Nephron (organoid): ENCODE measurements around the gene CEPT1.

Experiments used
- H3K27ac Mint-ChIP-seq, 3 experiments: 2 replicates each; pipeline ENCODE4 v1.8.0; 2020; ENCODE audit warnings: mixed read lengths in 3 of 3, mild to moderate bottlenecking in 2 of 3, moderate library complexity in 1 of 3
- H3K27me3 Mint-ChIP-seq: 2 replicates; pipeline ENCODE4 v1.8.0; 2021; ENCODE audit warnings: low read depth, mild to moderate bottlenecking, moderate library complexity, mixed read lengths
- H3K36me3 Mint-ChIP-seq: 2 replicates; pipeline ENCODE4 v1.8.0; 2020; ENCODE audit warnings: low read depth, mixed read lengths
- H3K4me1 Mint-ChIP-seq: 2 replicates; pipeline ENCODE4 v1.8.0; 2020; ENCODE audit warnings: mixed read lengths
- H3K4me3 Mint-ChIP-seq, 3 experiments: 2 replicates each; pipeline ENCODE4 v1.8.0; 2020; ENCODE audit warnings: mild to moderate bottlenecking in 3 of 3, mixed read lengths in 3 of 3, moderate library complexity in 2 of 3
- H3K9me3 Mint-ChIP-seq: 2 replicates; pipeline ENCODE4 v1.8.0; 2020; ENCODE audit warnings: mixed read lengths
- CTCF ChIP-seq, 3 experiments: fragments of 200-600 bp; sonication (generic); IDR thresholded peaks; one replicate each; pipeline ENCODE4 v1.5.0; 2021; ENCODE audit warnings: antibody characterized with exemption in 3 of 3; ENCODE audit not compliant: unreplicated experiment in 3 of 3

The CEPT1 gene

GRCh38 chr1:111204201-111204982 is 64.4 kb downstream of the CEPT1 start:
- no peak for TF ChIP-seq CTCF (IDR thresholded peaks at IDR 0.05; ENCODE audit: unreplicated experiment in 3 of 3)
- peaks cover 55% of the 10 kb centered on the region for H3K27me3 Mint-ChIP-seq

DNA sequence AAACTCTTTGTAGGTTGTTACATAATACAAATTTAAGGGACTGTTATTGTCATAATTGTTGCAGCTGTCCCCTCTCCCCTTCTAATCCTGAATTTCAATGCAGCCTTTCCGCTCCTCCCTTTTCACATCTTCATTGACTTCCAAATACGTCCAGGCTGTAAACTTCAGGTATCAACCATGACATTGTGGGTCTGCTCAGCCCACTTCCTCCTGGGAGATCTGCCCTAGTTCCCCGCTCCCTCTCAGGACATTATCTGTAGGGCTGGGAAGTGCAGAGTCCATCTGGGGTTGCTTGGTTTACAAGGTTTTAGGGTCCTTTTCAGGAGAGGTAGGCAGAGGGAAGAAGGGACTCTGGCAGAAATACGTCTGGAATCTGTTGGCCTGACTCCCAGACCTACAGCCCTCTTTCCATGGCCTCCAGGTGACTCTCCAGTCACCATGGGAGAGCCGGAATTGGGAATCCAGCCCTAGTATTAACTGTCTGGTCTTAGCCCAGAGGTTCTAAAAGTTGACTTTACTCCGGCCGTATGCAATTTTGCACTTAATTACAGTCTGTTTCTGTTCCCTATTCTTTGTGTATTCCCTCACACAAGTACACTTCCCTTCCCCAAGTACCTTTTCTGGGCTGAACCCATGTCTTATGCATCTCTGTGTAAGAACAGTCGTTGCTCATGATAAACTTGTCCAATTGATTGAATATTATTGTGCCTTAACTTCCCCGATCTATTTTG is 65.1 kb downstream of the CEPT1 start:
- Mint-ChIP-seq H3K4me3 (peak overlapping the region; percentile 61 to 66 (median 64)), H3K9me3 (no peaks in the 10 kb centered on the region), H3K27me3 (peaks cover 60% of the 10 kb centered on the region), H3K4me1 (no peaks in the 10 kb centered on the region), H3K27ac (no peak overlapping the region), H3K36me3 (no peaks in the 10 kb centered on the region)
- TF ChIP-seq CTCF (IDR thresholded peaks at IDR 0.05; ENCODE audit: unreplicated experiment in 3 of 3), result no peak

More at GRCh38 chr1:111204201-111204982, 64.4 kb downstream of the CEPT1 start:
- H3K9me3 Mint-ChIP-seq, result no peaks in the 10 kb centered on the region
- H3K27ac Mint-ChIP-seq, result no peak overlapping the region
- H3K4me3 Mint-ChIP-seq, result peak overlapping the region; percentile 61 to 66 (median 64)
- H3K4me1 Mint-ChIP-seq, result no peaks in the 10 kb centered on the region
- no peaks in the 10 kb centered on the region for H3K36me3 Mint-ChIP-seq

GRCh38 chr1:111205714-111206050 is 65.7 kb downstream of the CEPT1 start:
- Mint-ChIP-seq H3K27me3 (peaks cover 63% of the 10 kb centered on the region), H3K9me3 (no peaks in the 10 kb centered on the region), H3K4me1 (no peaks in the 10 kb centered on the region), H3K36me3 (no peaks in the 10 kb centered on the region), H3K4me3 (peak overlapping the region; percentile 15 to 26 (median 22)), H3K27ac (no peak overlapping the region)
- no peak for TF ChIP-seq CTCF (IDR thresholded peaks at IDR 0.05; ENCODE audit: unreplicated experiment in 3 of 3)

GRCh38 chr1:111208921-111209320 is 68.9 kb downstream of the CEPT1 start:
- Mint-ChIP-seq H3K36me3 (no peaks in the 10 kb centered on the region), H3K27me3 (peaks cover 45% of the 10 kb centered on the region), H3K27ac (no peak overlapping the region), H3K4me1 (no peaks in the 10 kb centered on the region), H3K4me3 (no peak overlapping the region), H3K9me3 (no peaks in the 10 kb centered on the region)
- no peak for TF ChIP-seq CTCF (IDR thresholded peaks at IDR 0.05; ENCODE audit: unreplicated experiment in 3 of 3)

DNA sequence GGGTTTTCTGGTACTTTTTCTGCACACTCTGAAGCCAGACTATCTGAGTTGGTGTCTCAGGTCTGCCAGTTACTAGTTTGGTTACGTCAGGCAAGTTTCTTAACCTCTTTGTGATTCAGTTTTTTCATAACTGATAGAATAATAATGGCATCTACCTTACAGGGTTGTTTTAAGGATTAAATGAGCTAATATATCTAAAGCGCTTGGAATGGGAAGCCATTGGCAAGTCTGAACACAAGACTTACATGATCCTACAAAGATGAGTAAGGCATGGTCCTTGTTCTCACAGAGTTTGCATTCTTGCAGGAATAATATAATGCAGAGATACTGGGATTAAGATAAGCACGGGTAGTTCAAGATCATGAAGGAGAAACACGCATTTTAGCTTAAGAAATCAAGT is 69.6 kb downstream of the CEPT1 start:
- no peak for TF ChIP-seq CTCF (IDR thresholded peaks at IDR 0.05; ENCODE audit: unreplicated experiment in 3 of 3)
- Mint-ChIP-seq H3K27me3 (peaks cover 45% of the 10 kb centered on the region), H3K27ac (no peak overlapping the region), H3K4me1 (no peaks in the 10 kb centered on the region), H3K4me3 (no peak overlapping the region), H3K9me3 (no peaks in the 10 kb centered on the region), H3K36me3 (no peaks in the 10 kb centered on the region)
